Kidney epithelial cell (primary cell): ENCODE results near the gene ALK. TPM values are rescaled to one million over a fixed set of nuclear protein-coding genes. Genes with fewer than 3 reads are reported as not detected.

Experiments used
- DNase-seq: peaks from one replicate; pipeline ENCODE4 v3.0.0-alpha.2; 2010; ENCODE audit warnings: low read depth
- H3K27me3 ChIP-seq: 2 replicates; pipeline ENCODE4 v1.6.0; 2011; ENCODE audit warnings: low read length; ENCODE audit not compliant: control insufficient read depth, insufficient read depth
- H3K36me3 ChIP-seq: 2 replicates; pipeline ENCODE4 v1.5.1; 2011; ENCODE audit warnings: low read length; ENCODE audit not compliant: control insufficient read depth, insufficient read depth
- H3K4me3 ChIP-seq: 2 replicates; pipeline ENCODE4 v1.5.1; 2011; ENCODE audit warnings: low read depth, mild to moderate bottlenecking, control low read depth, low read length
- CTCF ChIP-seq: IDR thresholded peaks from 2 replicates; pipeline ENCODE4 v1.5.1; 2011; ENCODE audit warnings: mild to moderate bottlenecking, moderate library complexity, low read length, control low read depth, inconsistent platforms; ENCODE audit not compliant: insufficient read depth, poor library complexity, severe bottlenecking
- total RNA-seq: library from RNA; depleted of rRNA; stranded (reverse); fragments of >200 nt; gene quantifications from 2 replicates; pipeline ENCODE4 v1.2.3, GENCODE V29; 2015

ALK gene
- total RNA-seq, 1 donor from 2014 or later, result not detected

- no peak for DNase-seq
- no peaks in the 10 kb centered on the region for H3K36me3 ChIP-seq
- no peak overlapping the region for H3K4me3 ChIP-seq
- no peaks in the 10 kb centered on the region for H3K27me3 ChIP-seq
- no peak for TF ChIP-seq CTCF
Measured at GRCh38 chr2:29729932-29730331, 191.5 kb downstream of the ALK start.

GRCh38 chr2:29729401-29729800 is 192.0 kb downstream of the ALK start:
- TF ChIP-seq CTCF, result no peak
- no peak for DNase-seq

GRCh38 chr2:29726976-29727375 is 194.4 kb downstream of the ALK start:
- no peak overlapping the region for H3K4me3 ChIP-seq
- no peaks in the 10 kb centered on the region for H3K36me3 ChIP-seq
- H3K27me3 ChIP-seq, result no peaks in the 10 kb centered on the region
- DNase-seq, result no peak
- no peak for TF ChIP-seq CTCF

More at GRCh38 chr2:29729401-29729800, 192.0 kb downstream of the ALK start:
- Histone ChIP-seq H3K36me3 (no peaks in the 10 kb centered on the region), H3K27me3 (no peaks in the 10 kb centered on the region), H3K4me3 (no peak overlapping the region)

GRCh38 chr2:29725610-29726009 is 195.8 kb downstream of the ALK start:
- DNase-seq, result no peak
- H3K36me3 ChIP-seq, result no peaks in the 10 kb centered on the region
- H3K27me3 ChIP-seq, result no peaks in the 10 kb centered on the region
- H3K4me3 ChIP-seq, result no peak overlapping the region
- TF ChIP-seq CTCF, result no peak

- no peak for TF ChIP-seq CTCF
- H3K27me3 ChIP-seq, result no peaks in the 10 kb centered on the region
- no peak overlapping the region for H3K4me3 ChIP-seq
- H3K36me3 ChIP-seq, result no peaks in the 10 kb centered on the region
- DNase-seq, result no peak
Measured at GRCh38 chr2:29724282-29724681, 197.1 kb downstream of the ALK start.

- no peaks in the 10 kb centered on the region for H3K36me3 ChIP-seq
- no peak overlapping the region for H3K4me3 ChIP-seq
- DNase-seq, result no peak
- no peaks in the 10 kb centered on the region for H3K27me3 ChIP-seq
- TF ChIP-seq CTCF, result no peak
Measured at GRCh38 chr2:29723255-29724001, 198.0 kb downstream of the ALK start.
